Breast epithelium (tissue), 3 donors: ENCODE results near the gene RABGAP1L.

Source experiments
- CTCF ChIP-seq, 3 donors: fragments of 450-650 bp; IDR thresholded peaks; one replicate each; pipeline ENCODE4 v1.5.1; 2016 to 2017; ENCODE audit warnings: antibody characterized with exemption in 3 of 3, mild to moderate bottlenecking in 3 of 3, moderate library complexity in 3 of 3
- POLR2A ChIP-seq: fragments of 450-650 bp; IDR thresholded peaks from one replicate; pipeline ENCODE4 v1.6.1; 2016; ENCODE audit warnings: antibody characterized with exemption, mild to moderate bottlenecking, moderate library complexity
- POLR2AphosphoS5 ChIP-seq, 3 donors: sonication (generic); formaldehyde crosslinking; IDR thresholded peaks; one replicate each; pipeline ENCODE4 v1.6.1; 2017; ENCODE audit warnings: antibody characterized with exemption in 3 of 3

DNA sequence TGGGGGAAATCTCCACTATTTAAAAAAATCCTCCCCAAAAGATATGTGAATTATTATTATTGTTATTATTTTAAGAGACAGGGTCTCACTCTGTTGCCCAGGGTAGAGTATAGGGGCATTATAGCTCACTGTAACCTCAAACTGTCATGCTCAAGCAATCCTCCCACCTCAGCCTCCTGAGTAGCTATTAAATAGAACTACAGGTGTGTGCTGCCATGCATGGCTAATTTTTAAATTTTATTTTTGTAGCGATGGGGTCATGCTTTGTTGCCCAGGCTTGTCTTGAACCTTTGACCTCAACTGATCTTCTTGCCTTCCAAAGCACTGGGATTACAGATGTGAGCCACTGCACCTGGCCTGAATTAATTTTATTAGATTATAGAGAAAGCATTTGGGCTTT lies 116.8 kb downstream of the RABGAP1L start:
- TF ChIP-seq POLR2A (no peak), POLR2AphosphoS5 (IDR thresholded peaks at IDR 0.05) (no peak), CTCF (IDR thresholded peaks at IDR 0.05) (no peak)
